Epidermal melanocyte (primary cell): ENCODE results near the gene RNF212B.
A peak's percentile ranks its signal among the peaks of the same experiment; 100 is the strongest.

Source experiments
- DNase-seq: peaks from one replicate; pipeline ENCODE4 v3.0.0; 2011; ENCODE audit warnings: low spot score; ENCODE audit not compliant: insufficient read length

The RNF212B gene

DNA sequence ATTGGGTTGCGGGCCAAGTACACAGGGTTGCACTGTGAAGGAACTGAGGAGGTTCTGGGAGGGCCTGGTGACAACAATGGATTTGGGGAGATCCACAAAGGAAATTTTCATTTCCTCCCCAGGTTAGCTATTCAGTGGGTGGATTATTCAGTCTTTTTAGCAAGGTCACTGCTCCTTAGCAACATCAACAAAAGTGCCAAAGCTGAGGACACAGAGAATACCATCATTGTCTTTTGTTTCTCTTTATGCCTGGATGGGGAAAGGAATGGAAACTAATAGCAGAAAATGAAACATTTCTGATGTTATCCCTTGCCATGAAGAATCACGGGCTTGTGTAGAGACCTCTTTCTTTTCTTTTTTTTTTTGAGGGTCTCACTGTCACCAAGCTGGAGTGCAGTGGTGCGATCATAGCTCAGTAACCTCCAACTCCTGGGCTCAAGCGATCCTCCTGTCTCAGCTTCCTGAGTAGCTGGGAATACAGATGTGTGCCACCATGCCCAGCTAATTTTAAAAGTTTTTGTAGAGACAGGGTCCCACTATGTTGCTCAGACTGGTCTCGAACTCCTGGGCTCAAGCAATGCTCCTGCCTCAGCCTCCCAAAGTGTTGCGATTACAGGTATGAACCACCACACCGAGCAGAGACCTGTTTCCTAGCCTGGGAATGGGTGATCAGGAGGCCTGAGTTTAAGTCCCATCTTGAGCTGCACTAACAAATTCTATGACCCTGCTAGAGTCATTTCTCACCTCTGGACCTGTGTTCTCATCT lies 58.5 kb downstream of the RNF212B start:
- DNase-seq: no peak

DNA sequence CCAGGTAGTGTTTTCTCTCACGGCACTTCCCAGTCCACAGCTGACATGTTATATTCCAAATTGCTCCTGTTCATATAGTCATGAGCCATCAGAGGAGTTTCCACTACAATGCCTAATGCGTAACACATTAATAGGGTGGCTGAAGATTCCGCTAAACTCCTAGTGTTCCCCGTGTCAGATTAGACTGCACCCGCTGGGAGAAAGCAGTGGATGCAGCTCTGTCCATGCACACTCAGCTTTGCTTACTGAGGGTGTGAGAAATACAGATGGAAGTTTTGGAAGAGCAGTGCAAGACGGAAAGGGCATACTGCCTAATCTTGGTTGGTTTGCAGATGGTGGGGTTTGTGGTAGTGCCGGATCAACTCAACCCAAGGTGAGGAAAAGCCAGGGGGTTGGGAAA lies 59.4 kb downstream of the RNF212B start:
- no peak for DNase-seq

GRCh38 chr14:23297611-23298277 lies 60.0 kb downstream of the RNF212B start:
- DNase-seq: no peak

DNA sequence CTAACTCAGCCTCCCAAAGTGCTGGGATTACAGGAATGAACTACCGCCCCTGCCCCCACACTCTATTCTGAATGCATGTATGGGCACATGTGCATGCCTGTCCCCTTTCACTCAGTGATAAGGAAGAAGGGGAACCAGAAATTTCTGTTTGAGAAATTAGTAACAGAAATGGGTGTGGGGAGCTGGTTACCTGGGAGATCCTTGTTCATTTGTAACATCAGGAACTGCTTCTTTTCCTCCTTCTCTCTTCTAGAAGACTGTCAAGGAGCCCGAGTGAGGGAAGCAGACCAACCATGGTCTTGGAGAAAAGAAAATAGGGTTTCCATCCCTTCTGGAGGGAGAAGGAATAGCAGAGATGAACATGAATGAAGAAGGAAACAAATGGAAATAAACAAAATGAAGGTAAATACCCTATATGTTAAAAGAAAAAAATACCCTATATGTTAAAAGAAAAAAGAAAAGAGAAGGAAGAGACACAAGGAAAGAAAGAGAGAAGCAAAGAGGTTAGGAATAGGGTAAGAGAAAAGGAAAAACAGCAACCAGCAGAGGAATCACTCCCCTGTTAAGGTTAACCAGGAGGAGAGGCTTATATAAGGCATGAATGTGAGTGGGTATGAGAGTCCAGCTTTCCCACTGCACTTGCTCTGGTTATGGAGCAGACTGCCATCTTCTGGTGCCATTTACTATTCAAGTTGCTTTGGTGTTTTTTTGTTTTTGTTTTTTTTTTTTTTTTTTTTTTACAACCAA lies 61.6 kb downstream of the RNF212B start:
- no peak for DNase-seq

DNA sequence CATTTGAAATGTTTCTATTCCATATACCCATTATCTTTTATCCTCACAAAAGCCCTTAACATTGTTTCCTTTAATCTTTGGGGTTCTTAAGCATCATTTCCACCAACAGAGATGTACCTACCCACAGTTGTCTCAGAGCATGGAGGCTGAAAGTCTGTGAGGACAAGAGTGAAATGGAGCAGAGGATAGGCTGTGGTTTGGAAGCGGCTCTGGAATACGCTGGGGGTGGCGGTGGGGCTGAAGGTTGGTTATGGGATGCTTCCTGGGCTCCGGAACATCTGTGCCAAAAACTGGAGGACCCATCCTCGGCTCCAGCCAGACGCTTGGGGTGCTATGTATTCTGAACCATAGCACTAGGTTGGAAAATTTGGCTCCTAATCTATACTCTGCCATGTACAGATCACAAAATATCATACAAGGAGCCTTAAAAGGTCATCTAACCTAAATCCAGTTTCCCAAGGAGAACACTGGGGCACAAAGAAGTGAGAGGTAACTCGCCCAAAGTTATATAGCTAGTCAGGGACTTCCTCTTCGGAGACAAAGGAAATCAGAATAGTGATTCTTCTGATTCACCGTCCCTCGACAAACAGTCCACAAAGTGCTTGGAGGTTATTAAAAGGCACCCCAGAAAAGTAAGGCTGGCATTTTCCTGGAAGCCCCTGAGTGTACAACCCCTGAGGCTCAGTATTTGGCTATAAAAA lies 62.4 kb downstream of the RNF212B start:
- DNase-seq: no peak

GRCh38 chr14:23300687-23301223 lies 63.0 kb downstream of the RNF212B start:
- DNase-seq: no peak

- peak; percentile 97 for DNase-seq
Observed at GRCh38 chr14:23301288-23301968, 63.7 kb downstream of the RNF212B start.

GRCh38 chr14:23301969-23302289 lies 64.2 kb downstream of the RNF212B start:
- DNase-seq: no peak

GRCh38 chr14:23302290-23303225 lies 64.8 kb downstream of the RNF212B start, which contains the start of gene PPP1R3E:
Gene PPP1R3E, minus strand, starts transcription at chr14:23302859. Its CDS starts 283 bp downstream, at chr14:23302576.
- no peak for DNase-seq

DNA sequence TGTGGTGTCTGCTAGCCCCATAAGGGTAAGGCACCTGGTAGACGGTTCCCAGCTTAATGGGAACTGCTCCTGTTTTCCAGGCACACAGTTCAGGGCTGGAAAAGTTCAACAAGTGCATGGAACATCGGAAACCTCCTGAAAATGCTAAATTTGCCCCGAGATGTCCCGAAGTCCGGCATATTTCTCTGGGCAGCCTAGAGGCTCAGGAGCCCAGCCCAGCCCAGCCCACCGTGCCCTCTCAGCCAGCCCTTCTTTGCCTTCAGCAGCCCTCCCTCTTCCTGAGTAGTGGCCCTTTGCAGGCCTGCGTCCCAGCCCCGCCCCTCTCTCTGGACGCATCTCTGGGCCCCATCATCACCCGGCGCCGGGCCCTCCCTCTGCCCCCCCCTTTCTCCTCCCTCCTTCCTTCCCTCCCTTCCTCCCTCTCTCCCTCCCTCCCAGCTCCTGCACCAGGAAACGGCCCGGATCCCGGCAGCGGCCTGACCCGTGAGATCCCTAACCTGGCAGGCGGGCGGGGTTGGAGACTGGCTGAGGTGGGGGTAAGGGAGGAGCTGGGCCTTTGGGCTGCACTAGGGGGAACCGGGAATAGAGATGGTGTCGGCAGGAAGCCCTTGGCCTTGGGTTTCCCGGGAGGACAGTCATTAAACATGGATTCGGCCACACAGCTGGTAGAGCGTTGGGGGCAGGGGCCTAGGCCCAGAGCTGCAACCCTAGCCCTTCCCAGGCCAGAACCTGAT lies 68.8 kb downstream of the RNF212B start, which contains the start of gene BCL2L2:
BCL2L2 (plus strand) TSS at position 422 of the 734 bp plus-strand sequence. CDS start 935 bp downstream, outside the sequence.
- peak; percentile 44 for DNase-seq

DNA sequence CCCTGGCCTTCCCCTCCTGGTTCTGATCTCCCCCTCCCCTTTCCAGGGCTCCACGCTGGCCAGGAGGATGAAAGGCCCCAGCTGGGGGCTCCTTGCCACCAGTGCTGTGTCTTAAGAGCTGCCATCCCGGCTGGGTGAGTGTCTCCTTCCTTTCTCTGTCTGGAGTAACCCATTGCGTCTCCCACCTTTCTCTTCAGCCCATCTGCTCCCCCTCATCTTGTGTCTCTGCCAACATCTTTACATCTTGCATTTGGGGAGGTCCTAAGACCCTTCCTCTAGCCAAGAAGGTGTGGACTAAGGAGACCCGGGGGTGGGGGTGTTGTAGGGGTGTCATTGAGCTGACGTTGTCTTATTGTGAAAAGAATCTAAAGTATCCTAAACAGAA lies 69.4 kb downstream of the RNF212B start:
- no peak for DNase-seq

DNA sequence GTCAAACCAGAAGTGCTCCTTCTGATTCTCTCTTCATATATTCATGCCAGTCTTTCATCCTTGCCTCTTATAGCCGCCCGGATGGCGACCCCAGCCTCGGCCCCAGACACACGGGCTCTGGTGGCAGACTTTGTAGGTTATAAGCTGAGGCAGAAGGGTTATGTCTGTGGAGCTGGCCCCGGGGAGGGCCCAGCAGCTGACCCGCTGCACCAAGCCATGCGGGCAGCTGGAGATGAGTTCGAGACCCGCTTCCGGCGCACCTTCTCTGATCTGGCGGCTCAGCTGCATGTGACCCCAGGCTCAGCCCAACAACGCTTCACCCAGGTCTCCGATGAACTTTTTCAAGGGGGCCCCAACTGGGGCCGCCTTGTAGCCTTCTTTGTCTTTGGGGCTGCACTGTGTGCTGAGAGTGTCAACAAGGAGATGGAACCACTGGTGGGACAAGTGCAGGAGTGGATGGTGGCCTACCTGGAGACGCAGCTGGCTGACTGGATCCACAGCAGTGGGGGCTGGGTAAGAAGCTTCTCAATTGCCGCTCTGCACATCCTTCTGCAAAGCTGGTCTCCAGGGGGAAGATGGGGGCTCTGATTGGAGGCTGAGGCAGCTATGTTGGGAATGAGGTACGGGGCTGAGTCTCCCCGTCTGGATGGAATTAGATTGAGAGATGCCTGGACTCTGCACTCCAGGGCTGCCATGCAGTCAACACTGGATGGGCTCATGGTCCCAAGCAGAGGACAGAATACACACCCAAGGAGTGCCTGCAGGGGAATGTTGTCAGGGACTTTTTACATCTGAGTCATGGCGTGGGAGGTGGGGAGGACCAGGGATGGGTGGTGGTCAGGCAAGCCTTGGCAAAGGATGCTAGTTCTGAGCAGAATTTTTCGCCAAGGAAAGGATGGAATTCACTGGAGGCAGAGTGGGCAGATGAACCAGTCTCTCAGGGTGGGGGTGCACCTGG lies 70.2 kb downstream of the RNF212B start:
- DNase-seq: no peak

DNA sequence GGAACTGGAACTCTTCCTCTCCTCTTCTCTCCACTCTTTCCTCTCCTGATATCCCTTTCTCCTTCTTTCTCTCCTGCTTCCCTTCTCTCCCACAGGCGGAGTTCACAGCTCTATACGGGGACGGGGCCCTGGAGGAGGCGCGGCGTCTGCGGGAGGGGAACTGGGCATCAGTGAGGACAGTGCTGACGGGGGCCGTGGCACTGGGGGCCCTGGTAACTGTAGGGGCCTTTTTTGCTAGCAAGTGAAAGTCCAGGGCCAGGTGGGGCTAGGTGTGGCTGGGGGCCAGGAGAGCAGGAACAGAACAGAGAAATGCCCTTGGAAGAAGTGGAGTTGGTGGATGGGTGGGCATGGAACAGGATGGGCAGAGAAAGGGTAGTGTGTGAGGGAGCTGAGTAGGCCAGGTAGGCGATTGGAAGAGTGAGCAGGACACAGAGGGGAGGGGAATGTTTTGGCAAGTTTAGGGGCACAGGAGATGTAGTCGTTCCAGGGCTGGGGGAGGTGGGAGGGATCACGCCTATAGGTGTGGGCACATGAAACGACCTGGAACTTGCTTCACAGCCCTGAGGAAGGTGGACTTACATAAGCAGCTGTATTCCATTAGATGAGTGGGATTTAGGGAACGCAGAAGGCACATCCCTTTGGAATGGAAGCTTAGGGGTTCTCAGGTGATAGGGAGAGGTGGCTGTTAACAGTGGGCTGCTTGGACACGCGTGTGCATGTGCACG lies 71.1 kb downstream of the RNF212B start:
- DNase-seq: no peak

DNA sequence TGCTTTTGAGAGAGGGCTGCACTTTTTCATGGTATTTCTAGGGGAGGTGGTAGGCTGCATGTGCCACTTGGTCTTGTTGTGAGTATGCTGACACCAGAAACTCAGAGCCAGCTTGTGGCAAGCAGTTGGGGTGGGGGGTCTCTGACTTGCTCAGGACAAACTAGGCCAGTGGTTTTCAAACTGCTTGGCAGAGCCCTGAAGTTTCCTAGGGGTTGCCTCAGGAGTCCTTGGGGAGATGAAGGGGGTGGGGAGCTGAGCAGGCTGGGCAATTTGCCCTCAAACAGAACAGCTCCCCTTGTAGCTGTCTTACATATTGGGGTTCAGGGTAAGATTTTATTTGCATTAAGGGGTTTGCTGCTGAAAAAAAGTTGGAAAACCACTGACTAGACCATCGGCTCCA lies 72.8 kb downstream of the RNF212B start:
- DNase-seq: no peak

GRCh38 chr14:23316300-23316699 lies 78.6 kb downstream of the RNF212B start:
- no peak for DNase-seq

- DNase-seq: no peak
Observed at GRCh38 chr14:23319746-23320583, 82.2 kb downstream of the RNF212B start.
